NCI-H2196 (cell line): ENCODE measurements around the gene THSD7B.

ENCODE experiments used
- DNase-seq: peaks from one replicate; lab custom pipeline; 2025; ENCODE audit not compliant: unreplicated experiment; lab: John Stamatoyannopoulos, UW

THSD7B gene

GRCh38 chr2:137333386-137334165, 568.2 kb downstream of the THSD7B start:
- no peak for DNase-seq

GRCh38 chr2:137336067-137336466, 570.7 kb downstream of the THSD7B start:
- DNase-seq: no peak

GRCh38 chr2:137339051-137339450, 573.7 kb downstream of the THSD7B start:
- DNase-seq: no peak

- DNase-seq: no peak
Observed at GRCh38 chr2:137345994-137346393, 580.6 kb downstream of the THSD7B start.

- DNase-seq: no peak
Observed at GRCh38 chr2:137348301-137348700, 583.0 kb downstream of the THSD7B start.

- no peak for DNase-seq
Observed at GRCh38 chr2:137357634-137358033, 592.3 kb downstream of the THSD7B start.

- no peak for DNase-seq
Observed at GRCh38 chr2:137367361-137367760, 602.0 kb downstream of the THSD7B start.

- DNase-seq: no peak
Observed at GRCh38 chr2:137369106-137369505, 603.8 kb downstream of the THSD7B start.

- DNase-seq: no peak
Observed at GRCh38 chr2:137379186-137379585, 613.8 kb downstream of the THSD7B start.

- DNase-seq: no peak
Observed at GRCh38 chr2:137380610-137381009, 615.3 kb downstream of the THSD7B start.

- no peak for DNase-seq
Observed at GRCh38 chr2:137381731-137382130, 616.4 kb downstream of the THSD7B start.

- no peak for DNase-seq
Observed at GRCh38 chr2:137383391-137383790, 618.0 kb downstream of the THSD7B start.

GRCh38 chr2:137387044-137387443, 621.7 kb downstream of the THSD7B start:
- no peak for DNase-seq

GRCh38 chr2:137405496-137405895, 640.2 kb downstream of the THSD7B start:
- no peak for DNase-seq

- DNase-seq: no peak
Observed at GRCh38 chr2:137411585-137411984, 646.2 kb downstream of the THSD7B start.

GRCh38 chr2:137420744-137421143, 655.4 kb downstream of the THSD7B start:
- no peak for DNase-seq

- DNase-seq: no peak
Observed at GRCh38 chr2:137435162-137435561, 669.8 kb downstream of the THSD7B start.

GRCh38 chr2:137437386-137437785, 672.0 kb downstream of the THSD7B start:
- no peak for DNase-seq

- no peak for DNase-seq
Observed at GRCh38 chr2:137444970-137445369, 679.6 kb downstream of the THSD7B start.

GRCh38 chr2:137449454-137449853, 684.1 kb downstream of the THSD7B start:
- DNase-seq: no peak

GRCh38 chr2:137454886-137455285, 689.5 kb downstream of the THSD7B start:
- no peak for DNase-seq

- DNase-seq: peak; percentile 5
Observed at GRCh38 chr2:137467246-137467862, 702.0 kb downstream of the THSD7B start.

- no peak for DNase-seq
Observed at GRCh38 chr2:137493261-137493660, 727.9 kb downstream of the THSD7B start.
